Endothelial cell of umbilical vein (primary cell): Measurements from ENCODE around the gene LARGE1. TPM values are rescaled to one million over a fixed set of nuclear protein-coding genes. Genes with fewer than 3 reads are reported as not detected.

Experiments
- BruUV-seq: library from RNA; stranded (reverse); fragments of 400-500 nt; replicated peaks from 2 replicates; lab custom pipeline; 2021; lab: Mats Ljungman, UMichigan
- CTCF ChIA-PET: fragments of 300-600, 350-600 bp; sonication (Branson Sonifier 250); formaldehyde crosslinking; loops from one replicate; lab custom pipeline; 2021; ENCODE audit warnings: antibody characterized with exemption, inconsistent platforms; lab: Charles Lee
- POLR2A ChIA-PET: fragments of 300-600, 350-600 bp; sonication (Branson Sonifier 250); formaldehyde crosslinking; loops from one replicate; lab custom pipeline; 2021; ENCODE audit warnings: antibody characterized with exemption, inconsistent platforms; lab: Charles Lee
- DNase-seq: peaks from one replicate; pipeline ENCODE4 v3.0.0-alpha.2; 2011; ENCODE audit warnings: low read depth, low spot score
- FAIRE-seq: peaks from 2 replicates; lab custom pipeline; 2011; peaks lifted over from hg19 to GRCh38; lab: Jason Lieb, UNC
- H2AFZ ChIP-seq: 2 replicates; pipeline ENCODE4 v1.6.0; 2012; ENCODE audit warnings: low read depth, low read length, control low read depth, inconsistent platforms
- H3K27ac ChIP-seq: 2 replicates; pipeline ENCODE4 v1.5.1; 2011; ENCODE audit warnings: low read depth, mild to moderate bottlenecking, control low read depth, low read length, moderate library complexity; ENCODE audit not compliant: insufficient read depth
- H3K27me3 ChIP-seq, 2 experiments: 2 replicates each; pipeline versions ENCODE4 v1.6.0 to v1.6.1; 2011; ENCODE audit warnings: low read length in 2 of 2, mixed read lengths in 1 of 2; ENCODE audit not compliant: control insufficient read depth in 2 of 2, insufficient read depth in 2 of 2
- H3K36me3 ChIP-seq, 2 experiments: 2 replicates in 1 of 2; 3 replicates in 1 of 2; pipeline ENCODE4 v1.5.1; 2011; ENCODE audit warnings: low read length in 2 of 2, mild to moderate bottlenecking in 1 of 2, moderate library complexity in 1 of 2; ENCODE audit not compliant: control insufficient read depth in 2 of 2, insufficient read depth in 2 of 2; ENCODE audit errors: extremely low read depth in 1 of 2
- H3K4me1 ChIP-seq: 3 replicates; pipeline ENCODE4 v1.5.1; 2011; ENCODE audit warnings: mild to moderate bottlenecking, low read length; ENCODE audit not compliant: control insufficient read depth, insufficient read depth; ENCODE audit errors: extremely low read depth
- H3K4me2 ChIP-seq: 2 replicates; pipeline ENCODE4 v1.6.1; 2011; ENCODE audit warnings: low read length, control low read depth, mixed read lengths; ENCODE audit not compliant: insufficient read depth
- H3K4me3 ChIP-seq, 3 experiments: fragments of 200-600 bp in 1 of 3; sonication (generic), shearing (Covaris generic) in 1 of 3; replicated peaks in 1 of 3; 2 replicates each; pipeline ENCODE4 v1.5.1; 2011 to 2016; ENCODE audit warnings: control low read depth in 3 of 3, low read length in 3 of 3, mild to moderate bottlenecking in 2 of 3, inconsistent platforms in 1 of 3, low read depth in 1 of 3, moderate library complexity in 1 of 3; ENCODE audit not compliant: insufficient read depth in 1 of 3
- H3K79me2 ChIP-seq: 2 replicates; pipeline ENCODE4 v1.6.0; 2012; ENCODE audit warnings: low read length, inconsistent platforms; ENCODE audit not compliant: control insufficient read depth, insufficient read depth
- H3K9ac ChIP-seq: replicated peaks from 2 replicates; pipeline ENCODE3; 2011; ENCODE audit warnings: low read length, control low read depth; ENCODE audit not compliant: insufficient read depth; ENCODE audit errors: extremely low read depth
- H3K9me1 ChIP-seq: replicated peaks from 3 replicates; pipeline ENCODE4 v1.6.0; 2011; ENCODE audit warnings: mild to moderate bottlenecking, low read length; ENCODE audit not compliant: control insufficient read depth, insufficient read depth; ENCODE audit errors: extremely low read depth
- H3K9me3 ChIP-seq: replicated peaks from 2 replicates; pipeline ENCODE4 v1.5.1; 2012; ENCODE audit warnings: low read length, inconsistent platforms; ENCODE audit not compliant: control insufficient read depth, insufficient read depth
- H4K20me1 ChIP-seq: replicated peaks from 2 replicates; pipeline ENCODE3; 2011; ENCODE audit warnings: mild to moderate bottlenecking, low read length; ENCODE audit not compliant: control insufficient read depth, insufficient read depth; ENCODE audit errors: extremely low read depth
- CTCF ChIP-seq, 2 donors: IDR thresholded peaks; 1 replicate in 1 of 2; 2 replicates in 1 of 2; pipeline ENCODE4 v1.5.1; 2011; ENCODE audit warnings: low read length in 2 of 2, mild to moderate bottlenecking in 2 of 2, moderate library complexity in 2 of 2, control low read depth in 1 of 2, inconsistent platforms in 1 of 2, low read depth in 1 of 2; ENCODE audit not compliant: insufficient read depth in 1 of 2; ENCODE audit errors: extremely low read depth in 1 of 2
- EZH2 ChIP-seq: IDR thresholded peaks from 2 replicates; pipeline ENCODE4 v1.6.1; 2012; ENCODE audit warnings: borderline replicate concordance, low read depth, mild to moderate bottlenecking, moderate library complexity, low read length, inconsistent platforms; ENCODE audit not compliant: severe bottlenecking
- FOS ChIP-seq: IDR thresholded peaks from 2 replicates; pipeline ENCODE4 v1.6.1; 2011; ENCODE audit warnings: mild to moderate bottlenecking, low read length, moderate library complexity, borderline replicate concordance; ENCODE audit not compliant: insufficient read depth
- GATA2 ChIP-seq: IDR thresholded peaks from 2 replicates; pipeline ENCODE4 v1.7.0; 2011; ENCODE audit warnings: low read depth, mild to moderate bottlenecking, moderate library complexity, mixed read lengths, low read length; ENCODE audit not compliant: insufficient read length, insufficient read depth
- JUN ChIP-seq: IDR thresholded peaks from 2 replicates; pipeline ENCODE4 v1.6.1; 2011; ENCODE audit warnings: borderline replicate concordance, low read depth; ENCODE audit not compliant: insufficient read length, insufficient read depth
- MYC ChIP-seq: IDR thresholded peaks from one replicate; pipeline ENCODE4 v1.6.1; 2011; ENCODE audit warnings: mild to moderate bottlenecking, low read depth, low read length
- POLR2A ChIP-seq: IDR thresholded peaks from 2 replicates; pipeline ENCODE4 v1.6.1; 2012; ENCODE audit warnings: low read depth, mild to moderate bottlenecking, control low read depth, low read length
- POLR2AphosphoS5 ChIP-seq: IDR thresholded peaks from 2 replicates; pipeline ENCODE4 v1.6.1; 2012; ENCODE audit warnings: low read depth, mild to moderate bottlenecking, control low read depth, low read length, moderate library complexity; ENCODE audit not compliant: insufficient read depth
- dilution Hi-C: fragments of 300-500 bp; cut with MboI; formaldehyde crosslinking; loops from one replicate; pipeline ENCODE4 v1.15.0; 2019; ENCODE audit warnings: low sequenced_read_pairs; ENCODE audit not compliant: extremely low pct_ligation_motif_present
- intact Hi-C: fragments of 100-400 bp; cut with micrococcal nuclease; formaldehyde crosslinking; loops from one replicate; pipeline ENCODE4 v1.10.0; 2022
- polyA plus RNA-seq, 4 experiments: library from polyadenylated mRNA; depleted of rRNA in 3 of 4; stranded (reverse) in 3 of 4; unstranded in 1 of 4; fragments of >200 nt; gene quantifications; 2 replicates each; pipeline versions ENCODE4 v1.2.1 to v1.2.3, GENCODE V29; 2011 to 2012; ENCODE audit warnings: missing spikeins in 1 of 4
- total RNA-seq: library from RNA; stranded (reverse); gene quantifications from 2 replicates; pipeline ENCODE4 v1.2.3, GENCODE V29; 2021
- TF ChIP-seq, protein P1 (sequence below): IDR thresholded peaks from 2 replicates; pipeline ENCODE4 v1.6.1; 2011; ENCODE audit not compliant: insufficient read depth, insufficient read length

Gene LARGE1
- total and polyA plus RNA-seq, 2 donors (not counting 3 experiments of a cell fraction or from before 2014, with no cell fraction given) = 0.95 to 4.4 TPM

GRCh38 chr22:33576205-33576604 lies 344.1 kb downstream of the LARGE1 start:
- H3K27me3 ChIP-seq = no peaks in the 10 kb centered on the region
- CTCF ChIA-PET = interaction anchor here (0.6 kb wide), 1 partner anchor 91 kb away, joined by 3 read pairs; no protein-coding TSS in a partner anchor
- dilution Hi-C loops (no loop called here), intact Hi-C loops (no loop called here)
- H4K20me1 ChIP-seq = no peaks in the 10 kb centered on the region
- BruUV-seq = no TSS peak
- H3K4me2 ChIP-seq = no peak overlapping the region
- peaks cover 2% of the 10 kb centered on the region for H3K9me3 ChIP-seq
- no peaks in the 10 kb centered on the region for H3K79me2 ChIP-seq
- H3K36me3 ChIP-seq = no peaks in the 10 kb centered on the region
- no peak overlapping the region for H2AFZ ChIP-seq
- DNase-seq = no peak
- no peaks in the 10 kb centered on the region for H3K9me1 ChIP-seq
- H3K9ac ChIP-seq = no peak overlapping the region
- H3K27ac ChIP-seq = no peak overlapping the region
- TF ChIP-seq POLR2AphosphoS5 (no peak), CTCF (IDR thresholded peaks at IDR 0.05; ENCODE audit: extremely low read depth in 1 of 2, insufficient read depth in 1 of 2, low read depth in 1 of 2, low read length in 2 of 2) (no peak), GATA2 (no peak), JUN (no peak), MYC (no peak), POLR2A (no peak), FOS (no peak), EZH2 (no peak)
- TF ChIP-seq, protein P1, sequence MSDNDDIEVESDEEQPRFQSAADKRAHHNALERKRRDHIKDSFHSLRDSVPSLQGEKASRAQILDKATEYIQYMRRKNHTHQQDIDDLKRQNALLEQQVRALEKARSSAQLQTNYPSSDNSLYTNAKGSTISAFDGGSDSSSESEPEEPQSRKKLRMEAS = no peak
- H3K4me3 ChIP-seq = no peak overlapping the region
- POLR2A ChIA-PET = no interaction called here
- no peaks in the 10 kb centered on the region for H3K4me1 ChIP-seq
- FAIRE-seq = no peak
